ENCODE measurements around the gene SCAMP4.

DNA sequence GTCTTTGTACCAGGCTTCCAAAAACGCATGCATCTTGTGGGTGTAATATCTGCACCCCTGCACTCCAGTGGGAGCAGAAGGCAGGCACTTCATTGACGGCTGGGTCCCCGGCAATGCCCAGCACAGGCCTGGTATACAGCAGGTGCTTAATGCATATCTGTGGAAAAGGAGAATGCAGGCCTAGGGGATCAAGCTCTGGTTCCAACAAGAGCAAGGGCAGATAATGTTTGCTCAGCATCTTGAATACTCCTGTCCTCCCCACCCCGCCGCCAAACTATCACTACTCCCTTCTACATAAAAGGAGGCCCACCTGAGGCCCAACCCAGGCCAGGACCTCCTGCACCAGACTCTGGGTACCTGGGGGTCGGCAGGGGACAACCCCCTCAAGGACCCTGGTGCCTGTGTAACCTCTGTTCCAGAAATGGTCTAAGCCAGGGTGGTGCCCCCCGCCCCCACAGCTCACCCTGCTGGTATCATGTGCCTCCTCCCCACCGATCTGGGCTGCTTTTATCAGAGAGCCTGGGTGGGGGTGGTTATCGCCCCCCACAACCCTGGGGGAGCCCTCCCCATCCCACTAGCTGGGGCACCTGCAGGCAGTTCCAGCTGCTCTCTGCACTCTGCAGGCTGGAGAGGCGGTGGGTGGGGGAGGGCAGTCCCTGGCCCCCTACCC lies 46.7 kb upstream of the SCAMP4 start:
- no peak for TF ChIP-seq CTCF (IDR thresholded peaks at IDR 0.05; ENCODE audit: borderline replicate concordance, extremely low read depth, low read length, poor library complexity, severe bottlenecking)
- no peak for TF ChIP-seq EZH2 (IDR thresholded peaks at IDR 0.05; ENCODE audit: borderline replicate concordance, low read depth, low read length, severe bottlenecking)

Measured in DND-41 (cell line).